Duodenal mucosa (tissue), 2 donors: ENCODE results near the gene HLF.

Experiments
- H3K27ac ChIP-seq: one replicate; pipeline ENCODE4 v1.7.0; 2013; ENCODE audit warnings: low read depth, low read length
- H3K27me3 ChIP-seq, 2 donors: one replicate each; pipeline ENCODE4 v1.7.0; 2013; ENCODE audit warnings: low read length in 2 of 2, control low read depth in 1 of 2; ENCODE audit not compliant: insufficient read depth in 2 of 2, control insufficient read depth in 1 of 2
- H3K36me3 ChIP-seq, 2 donors: one replicate each; pipeline ENCODE4 v1.7.0; 2013; ENCODE audit warnings: low read length in 2 of 2, control low read depth in 1 of 2; ENCODE audit not compliant: insufficient read depth in 2 of 2, control insufficient read depth in 1 of 2
- H3K4me1 ChIP-seq, 2 donors: one replicate each; pipeline ENCODE4 v1.7.0; 2013; ENCODE audit warnings: low read length in 2 of 2, control low read depth in 1 of 2; ENCODE audit not compliant: insufficient read depth in 2 of 2, control insufficient read depth in 1 of 2
- H3K4me3 ChIP-seq, 2 donors: one replicate each; pipeline ENCODE4 v1.7.0; 2013; ENCODE audit warnings: low read length in 2 of 2, low read depth in 1 of 2
- H3K9ac ChIP-seq, 2 donors: one replicate each; pipeline ENCODE4 v1.7.0; 2013; ENCODE audit warnings: low read length in 2 of 2, low read depth in 1 of 2
- H3K9me3 ChIP-seq, 2 donors: one replicate each; pipeline ENCODE4 v1.7.0; 2013; ENCODE audit warnings: low read length in 2 of 2, control low read depth in 1 of 2; ENCODE audit not compliant: control insufficient read depth in 1 of 2

HLF gene

GRCh38 chr17:55230716-55231115, 34.0 kb upstream of the HLF start:
- H3K4me1 ChIP-seq = peaks cover 0 to 5% of the 10 kb centered on the region in 2 donors
- H3K9me3 ChIP-seq = no peaks in the 10 kb centered on the region
- H3K9ac ChIP-seq = no peak overlapping the region
- no peak overlapping the region for H3K27ac ChIP-seq
- no peaks in the 10 kb centered on the region for H3K36me3 ChIP-seq
- H3K4me3 ChIP-seq = no peak overlapping the region
- no peaks in the 10 kb centered on the region for H3K27me3 ChIP-seq

GRCh38 chr17:55233840-55234239, 30.9 kb upstream of the HLF start:
- Histone ChIP-seq H3K4me3 (no peak overlapping the region), H3K4me1 (peaks cover 7 to 15% of the 10 kb centered on the region in 2 donors), H3K36me3 (no peaks in the 10 kb centered on the region), H3K27me3 (no peaks in the 10 kb centered on the region), H3K27ac (no peak overlapping the region), H3K9me3 (no peaks in the 10 kb centered on the region), H3K9ac (no peak overlapping the region)

GRCh38 chr17:55236316-55236715, 28.4 kb upstream of the HLF start:
- Histone ChIP-seq H3K4me1 (peaks cover 10 to 13% of the 10 kb centered on the region in 2 donors), H3K27me3 (no peaks in the 10 kb centered on the region), H3K27ac (no peak overlapping the region), H3K9me3 (no peaks in the 10 kb centered on the region), H3K4me3 (no peak overlapping the region), H3K9ac (no peak overlapping the region), H3K36me3 (no peaks in the 10 kb centered on the region)

GRCh38 chr17:55237268-55237667, 27.5 kb upstream of the HLF start:
- H3K9ac ChIP-seq = no peak overlapping the region
- H3K9me3 ChIP-seq = peaks cover 0 to 3% of the 10 kb centered on the region in 2 donors
- peaks cover 10 to 13% of the 10 kb centered on the region in 2 donors for H3K4me1 ChIP-seq
- H3K27ac ChIP-seq = no peak overlapping the region
- no peaks in the 10 kb centered on the region for H3K36me3 ChIP-seq
- peaks cover 0 to under 1% of the 10 kb centered on the region in 2 donors for H3K27me3 ChIP-seq
- H3K4me3 ChIP-seq = no peak overlapping the region

GRCh38 chr17:55237841-55238178, 26.9 kb upstream of the HLF start:
- H3K9ac ChIP-seq = peak overlapping the region in 1 of 2 donors; percentile 68
- peak overlapping the region; percentile 68 for H3K27ac ChIP-seq
- H3K36me3 ChIP-seq = no peaks in the 10 kb centered on the region
- H3K9me3 ChIP-seq = peaks cover 0 to 3% of the 10 kb centered on the region in 2 donors
- H3K27me3 ChIP-seq = peaks cover 0 to 2% of the 10 kb centered on the region in 2 donors
- H3K4me3 ChIP-seq = peak overlapping the region; percentile 48 to 83
- H3K4me1 ChIP-seq = peaks cover 10 to 13% of the 10 kb centered on the region in 2 donors

- H3K27me3 ChIP-seq = peaks cover 0 to 2% of the 10 kb centered on the region in 2 donors
Observed at GRCh38 chr17:55238179-55238930, 26.4 kb upstream of the HLF start.

GRCh38 chr17:55238931-55239297, 25.8 kb upstream of the HLF start:
- Histone ChIP-seq H3K4me3 (peak overlapping the region; percentile 70 to 83), H3K27me3 (peaks cover 0 to 2% of the 10 kb centered on the region in 2 donors), H3K36me3 (no peaks in the 10 kb centered on the region), H3K9me3 (peaks cover 0 to 3% of the 10 kb centered on the region in 2 donors), H3K9ac (peak overlapping the region; percentile 21 to 68), H3K27ac (no peak overlapping the region), H3K4me1 (peaks cover 10 to 13% of the 10 kb centered on the region in 2 donors)

More at GRCh38 chr17:55238179-55238930, 26.4 kb upstream of the HLF start:
- Histone ChIP-seq H3K9ac (peak overlapping the region; percentile 21 to 68), H3K9me3 (peaks cover 0 to 3% of the 10 kb centered on the region in 2 donors), H3K4me3 (peak overlapping the region; percentile 70 to 83), H3K4me1 (peaks cover 10 to 13% of the 10 kb centered on the region in 2 donors), H3K36me3 (no peaks in the 10 kb centered on the region), H3K27ac (peak overlapping the region; percentile 68)

- H3K4me3 ChIP-seq = no peak overlapping the region
- H3K27me3 ChIP-seq = peaks cover 0 to 2% of the 10 kb centered on the region in 2 donors
Observed at GRCh38 chr17:55241097-55241496, 23.7 kb upstream of the HLF start.

GRCh38 chr17:55242476-55242875, 22.3 kb upstream of the HLF start:
- Histone ChIP-seq H3K4me1 (peaks cover 6 to 13% of the 10 kb centered on the region in 2 donors), H3K9ac (no peak overlapping the region), H3K4me3 (no peak overlapping the region), H3K36me3 (no peaks in the 10 kb centered on the region), H3K27ac (no peak overlapping the region), H3K9me3 (peaks cover 0 to 3% of the 10 kb centered on the region in 2 donors), H3K27me3 (peaks cover 0 to 2% of the 10 kb centered on the region in 2 donors)

More at GRCh38 chr17:55241097-55241496, 23.7 kb upstream of the HLF start:
- peaks cover 10 to 13% of the 10 kb centered on the region in 2 donors for H3K4me1 ChIP-seq
- no peaks in the 10 kb centered on the region for H3K36me3 ChIP-seq
- H3K27ac ChIP-seq = no peak overlapping the region
- H3K9me3 ChIP-seq = peaks cover 0 to 3% of the 10 kb centered on the region in 2 donors
- no peak overlapping the region for H3K9ac ChIP-seq

- H3K4me3 ChIP-seq = no peak overlapping the region
- H3K9ac ChIP-seq = no peak overlapping the region
- peaks cover 0 to 3% of the 10 kb centered on the region in 2 donors for H3K9me3 ChIP-seq
- H3K27ac ChIP-seq = no peak overlapping the region
- H3K4me1 ChIP-seq = no peaks in the 10 kb centered on the region
- H3K27me3 ChIP-seq = peaks cover 0 to 2% of the 10 kb centered on the region in 2 donors
- no peaks in the 10 kb centered on the region for H3K36me3 ChIP-seq
Observed at GRCh38 chr17:55245986-55246385, 18.8 kb upstream of the HLF start.
